ENCODE measurements around the gene COCH.

- TF ChIP-seq CTCF (IDR thresholded peaks at IDR 0.05; ENCODE audit: low read depth, low read length, poor library complexity, severe bottlenecking) (peak; percentile 47), EZH2phosphoT487 (IDR thresholded peaks at IDR 0.05; ENCODE audit: borderline replicate concordance, low read length) (no peak)
Observed at GRCh38 chr14:30906752-30907658, 32.6 kb downstream of the COCH start.

Data from DOHH2 (cell line).